IMR-90 (cell line): Measurements from ENCODE around the gene TNFAIP8. TPM values are rescaled to one million over a fixed set of nuclear protein-coding genes. Genes with fewer than 3 reads are reported as not detected.
A peak's percentile ranks its signal among the peaks of the same experiment; 100 is the strongest.

Experiments
- ATAC-seq: fragments of 200-7000 bp; cut with Tn5 transposase; 2 replicates; pipeline ENCODE4 v1.9.1; 2020; ENCODE audit warnings: low read depth, mild to moderate bottlenecking, moderate library complexity
- BruUV-seq: library from RNA; stranded (reverse); fragments of 400-500 nt; replicated peaks from 2 replicates; lab custom pipeline; 2021; lab: Mats Ljungman, UMichigan
- CTCF ChIA-PET: fragments of 300-600 bp; formaldehyde crosslinking; extraction: SDS; loops from one replicate; lab custom pipeline; 2021; ENCODE audit warnings: antibody characterized with exemption; lab: Yijun Ruan, JAX
- POLR2A ChIA-PET: fragments of 300-600 bp; sonication (Branson Sonifier 250); formaldehyde crosslinking; loops from one replicate; lab custom pipeline; 2022; ENCODE audit warnings: antibody characterized with exemption; ENCODE audit not compliant: unreplicated experiment; lab: Charles Lee
- DNase-seq: peaks from one replicate; pipeline ENCODE4 v3.0.0; 2013
- H2AFZ ChIP-seq: replicated peaks from 2 replicates; pipeline ENCODE3; 2013; ENCODE audit warnings: low read length, mild to moderate bottlenecking; ENCODE audit not compliant: poor library complexity
- H2AK5ac ChIP-seq: 2 replicates; pipeline ENCODE4 v1.6.1; 2013; ENCODE audit warnings: low read depth, low read length, inconsistent platforms
- H2AK9ac ChIP-seq: replicated peaks from 2 replicates; pipeline ENCODE3; 2013; ENCODE audit warnings: mild to moderate bottlenecking, low read depth, low read length, moderate library complexity; ENCODE audit not compliant: poor library complexity
- H2BK120ac ChIP-seq: 2 replicates; pipeline ENCODE4 v1.6.1; 2013; ENCODE audit warnings: low read depth, low read length, inconsistent platforms
- H2BK15ac ChIP-seq: 3 replicates; pipeline ENCODE4 v1.6.1; 2013; ENCODE audit warnings: low read depth, low read length, inconsistent platforms
- H2BK20ac ChIP-seq: 2 replicates; pipeline ENCODE4 v1.6.1; 2013; ENCODE audit warnings: low read depth, mild to moderate bottlenecking, inconsistent platforms, low read length, moderate library complexity
- H2BK5ac ChIP-seq: 2 replicates; pipeline ENCODE4 v1.6.1; 2013; ENCODE audit warnings: mild to moderate bottlenecking, low read depth, low read length, inconsistent platforms; ENCODE audit not compliant: poor library complexity, severe bottlenecking
- H3K14ac ChIP-seq: replicated peaks from 2 replicates; pipeline ENCODE4 v1.6.1; 2013; ENCODE audit warnings: low read depth, low read length, inconsistent platforms
- H3K18ac ChIP-seq: 2 replicates; pipeline ENCODE4 v1.6.1; 2013; ENCODE audit warnings: low read depth, low read length, control low read depth
- H3K23ac ChIP-seq: 2 replicates; pipeline ENCODE4 v1.6.1; 2013; ENCODE audit warnings: low read depth, low read length, inconsistent platforms
- H3K27ac ChIP-seq: 2 replicates; pipeline ENCODE4 v1.5.1; 2013; ENCODE audit warnings: mild to moderate bottlenecking, control low read depth, low read length; ENCODE audit not compliant: insufficient read depth
- H3K27me3 ChIP-seq: 2 replicates; pipeline ENCODE4 v1.6.1; 2013; ENCODE audit warnings: low read length; ENCODE audit not compliant: control insufficient read depth, insufficient read depth
- H3K36me3 ChIP-seq: 2 replicates; pipeline ENCODE4 v1.6.1; 2013; ENCODE audit warnings: low read length, mixed read lengths; ENCODE audit not compliant: control insufficient read depth, insufficient read depth
- H3K4ac ChIP-seq: 2 replicates; pipeline ENCODE4 v1.6.1; 2013; ENCODE audit warnings: low read depth, low read length, inconsistent platforms
- H3K4me1 ChIP-seq: 2 replicates; pipeline ENCODE4 v1.6.1; 2013; ENCODE audit warnings: low read length, mixed read lengths; ENCODE audit not compliant: control insufficient read depth, insufficient read depth
- H3K4me2 ChIP-seq: 2 replicates; pipeline ENCODE4 v1.6.1; 2013; ENCODE audit warnings: low read depth, mild to moderate bottlenecking, control low read depth, low read length, moderate library complexity
- H3K4me3 ChIP-seq: 2 replicates; pipeline ENCODE4 v1.5.1; 2013; ENCODE audit warnings: low read depth, mild to moderate bottlenecking, control low read depth, low read length, moderate library complexity; ENCODE audit not compliant: insufficient read depth
- H3K56ac ChIP-seq: 2 replicates; pipeline ENCODE4 v1.6.1; 2013; ENCODE audit warnings: low read length, inconsistent platforms; ENCODE audit not compliant: insufficient read depth; ENCODE audit errors: extremely low read depth
- H3K79me1 ChIP-seq, 2 experiments: 2 replicates each; pipeline ENCODE4 v1.6.1; 2013; ENCODE audit warnings: low read length in 2 of 2, inconsistent platforms in 1 of 2, low read depth in 1 of 2
- H3K9ac ChIP-seq: 2 replicates; pipeline ENCODE4 v1.6.1; 2013; ENCODE audit warnings: low read depth, low read length, control low read depth
- H3K9me1 ChIP-seq: 2 replicates; pipeline ENCODE4 v1.6.1; 2013; ENCODE audit warnings: low read length, inconsistent platforms; ENCODE audit not compliant: insufficient read depth
- H3K9me3 ChIP-seq: 2 replicates; pipeline ENCODE4 v1.6.1; 2013; ENCODE audit warnings: low read length; ENCODE audit not compliant: control insufficient read depth, insufficient read depth
- H4K20me1 ChIP-seq: 2 replicates; pipeline ENCODE4 v1.6.1; 2013; ENCODE audit warnings: low read length, inconsistent platforms; ENCODE audit not compliant: insufficient read depth
- H4K5ac ChIP-seq: 2 replicates; pipeline ENCODE4 v1.6.1; 2013; ENCODE audit warnings: mild to moderate bottlenecking, low read depth, low read length, control low read depth
- H4K8ac ChIP-seq, 2 experiments: 2 replicates each; pipeline ENCODE4 v1.6.1; 2013; ENCODE audit warnings: low read depth in 2 of 2, low read length in 2 of 2, control low read depth in 1 of 2, inconsistent platforms in 1 of 2
- H4K91ac ChIP-seq: 2 replicates; pipeline ENCODE4 v1.6.1; 2013; ENCODE audit warnings: low read depth, low read length, inconsistent platforms; ENCODE audit not compliant: insufficient read depth
- CEBPB ChIP-seq: IDR thresholded peaks from 2 replicates; pipeline ENCODE4 v1.6.1; 2012; ENCODE audit warnings: low read depth, low read length, improper control_type of control experiment
- CHD1 ChIP-seq: IDR thresholded peaks from 2 replicates; pipeline ENCODE4 v1.6.1; 2012; ENCODE audit warnings: low read depth, low read length, improper control_type of control experiment
- ELK1 ChIP-seq: fragments of 150-350 bp; IDR thresholded peaks from 2 replicates; pipeline ENCODE4 v1.6.1; 2016; ENCODE audit warnings: low read depth, mild to moderate bottlenecking, low read length, moderate library complexity, borderline replicate concordance
- FOS ChIP-seq: fragments of 150-350 bp; IDR thresholded peaks from 2 replicates; pipeline ENCODE4 v1.6.1; 2016; ENCODE audit warnings: low read depth, low read length
- MAFK ChIP-seq: IDR thresholded peaks from 2 replicates; pipeline ENCODE4 v1.6.1; 2012; ENCODE audit warnings: low read depth, low read length, improper control_type of control experiment
- MAZ ChIP-seq: IDR thresholded peaks from 2 replicates; pipeline ENCODE4 v1.6.1; 2012; ENCODE audit warnings: low read depth, mild to moderate bottlenecking, low read length, improper control_type of control experiment, moderate library complexity, borderline replicate concordance
- NFE2L2 ChIP-seq: fragments of 150-350 bp; IDR thresholded peaks from 2 replicates; pipeline ENCODE4 v1.6.1; 2016; ENCODE audit warnings: low read depth, mild to moderate bottlenecking, low read length
- POLR2A ChIP-seq: IDR thresholded peaks from 2 replicates; pipeline ENCODE4 v1.6.1; 2012; ENCODE audit warnings: mild to moderate bottlenecking, low read depth, low read length
- RAD21 ChIP-seq: IDR thresholded peaks from 2 replicates; pipeline ENCODE4 v1.6.1; 2012; ENCODE audit warnings: low read length, improper control_type of control experiment
- RCOR1 ChIP-seq: IDR thresholded peaks from 2 replicates; pipeline ENCODE4 v1.6.1; 2012; ENCODE audit warnings: mild to moderate bottlenecking, low read length, improper control_type of control experiment; ENCODE audit not compliant: insufficient replicate concordance
- USF2 ChIP-seq: fragments of 150-350 bp; IDR thresholded peaks from 2 replicates; pipeline ENCODE4 v1.6.1; 2017; ENCODE audit warnings: mild to moderate bottlenecking, antibody characterized with exemption, low read length, low read depth
- WGBS, 2 experiments: methylation state at CpG; one replicate each; pipeline versions ENCODE4 v1.1.5 to v1.1.7; 2013; ENCODE audit warnings: missing lambda C conversion rate in 2 of 2; ENCODE audit not compliant: insufficient read length in 1 of 2; ENCODE audit errors: extremely low coverage in 2 of 2; 5-methylcytosine and 5-hydroxymethylcytosine counted together
- dilution Hi-C: fragments of 300-500 bp; cut with HindIII; formaldehyde crosslinking; loops from one replicate; pipeline ENCODE4 v1.14.3; 2018; ENCODE audit warnings: low sequenced_read_pairs; ENCODE audit not compliant: unreplicated experiment
- in situ Hi-C: fragments of 300-500 bp; cut with MboI; formaldehyde crosslinking; loops from 3 replicates; pipeline ENCODE4 v1.14.3; 2019; ENCODE audit warnings: low sequenced_read_pairs, inconsistent platforms, mixed read lengths
- intact Hi-C: fragments of 100-400 bp; cut with micrococcal nuclease; formaldehyde crosslinking; loops from 2 replicates; pipeline ENCODE4 v1.10.0; 2022
- polyA plus RNA-seq, 3 experiments: library from polyadenylated mRNA; depleted of rRNA; stranded (reverse); fragments of >200 nt; gene quantifications; 2 replicates each; pipeline ENCODE4 v1.2.3, GENCODE V29; 2012; ENCODE audit warnings: low replicate concordance in 1 of 3
- total RNA-seq: library from RNA; depleted of rRNA; stranded (reverse); fragments of >200 nt; gene quantifications from 2 replicates; pipeline ENCODE4 v1.2.3, GENCODE V29; 2012

TNFAIP8 gene
- total and polyA plus RNA-seq, 2 of the 4 experiments (the other 2 are of a cell fraction) = 20.3 to 29.9 TPM

- peak; percentile 88 for DNase-seq
- Histone ChIP-seq H3K27me3 (no peaks in the 10 kb centered on the region), H2AK5ac (peak overlapping the region; percentile 16; the same call in 1 of the 2 replicates), H3K27ac (peak overlapping the region; percentile 41; the same call in 1 of the 2 replicates), H3K79me1 (peaks cover 14 to 15% of the 10 kb centered on the region in 2 experiments), H4K91ac (peak overlapping the region; percentile 45; the same call in 1 of the 2 replicates), H4K8ac (peak overlapping the region; percentile 7 to 27; a peak in 3 of 4 replicates), H3K4me1 (peaks cover 7% of the 10 kb centered on the region), H3K23ac (peak overlapping the region; percentile 50; the same call in 1 of the 2 replicates), H2BK15ac (peak overlapping the region; percentile 6; the same call in 2 of the 3 replicates), H3K18ac (peak overlapping the region; percentile 96), H4K5ac (peak overlapping the region; percentile 84), H2AFZ (no peak overlapping the region), H3K4me2 (peak overlapping the region; percentile 81), H2AK9ac (no peak overlapping the region), H3K4me3 (no peak overlapping the region), H3K9me3 (no peaks in the 10 kb centered on the region), H2BK5ac (peak overlapping the region; percentile 67), H2BK20ac (peak overlapping the region; percentile 35; the same call in 1 of the 2 replicates), H3K9ac (no peak overlapping the region), H3K14ac (peak overlapping the region; percentile 27; the same call in 1 of the 2 replicates), H3K4ac (peak overlapping the region; percentile 61; the same call in 1 of the 2 replicates), H3K56ac (0 out of 2 replicates have a peak overlapping the region, but pooled peaks have one; percentile 0), H4K20me1 (no peaks in the 10 kb centered on the region), H3K36me3 (peaks cover 7% of the 10 kb centered on the region), H2BK120ac (peak overlapping the region; percentile 76), H3K9me1 (peaks cover 9% of the 10 kb centered on the region)
- no TSS peak for BruUV-seq
- intact Hi-C loops = no loop called here
- dilution Hi-C loops = no loop called here
- peak; percentile 64 for ATAC-seq
- no CpG with 5 or more reads among the region's 10 CpGs for WGBS, 2 experiments
- peak; percentile 75 for TF ChIP-seq NFE2L2
- no peak for TF ChIP-seq ELK1
- no peak for TF ChIP-seq RAD21
- peak; percentile 84 for TF ChIP-seq FOS
- TF ChIP-seq POLR2A = no peak
- TF ChIP-seq CEBPB = peak; percentile 95
- no peak for TF ChIP-seq CHD1
- peak; percentile 54 for TF ChIP-seq MAFK
- TF ChIP-seq RCOR1 = no peak
- TF ChIP-seq MAZ = no peak
- TF ChIP-seq USF2 = no peak
- in situ Hi-C loops = no loop called here
- ChIA-PET POLR2A (no interaction called here), CTCF (interaction anchor here (0.5 kb wide), 1 partner anchor 16 kb away, joined by 5 read pairs; no protein-coding TSS in a partner anchor)
Measured at GRCh38 chr5:119397518-119398380, 41.9 kb downstream of the TNFAIP8 start.
